Left lung (tissue), 10 donors: ENCODE results near the gene P2RY2. TPM values are rescaled to one million over a fixed set of nuclear protein-coding genes. Genes with fewer than 3 reads are reported as not detected.

ENCODE experiments used
- ATAC-seq: fragments of 200-7000 bp; cut with Tn5 transposase; one replicate; pipeline ENCODE4 v1.9.1; 2020; ENCODE audit warnings: moderate library complexity
- DNase-seq, 4 donors: peaks; one replicate each; pipeline ENCODE4 v3.0.0-alpha.2; 2013 to 2020
- H3K27ac ChIP-seq, 2 donors: fragments of 200-600 bp; sonication (generic) in 1 of 2; one replicate each; pipeline versions ENCODE4 v1.5.0 to v1.8.0; 2020 to 2021
- H3K27me3 ChIP-seq, 2 donors: fragments of 200-600 bp; sonication (generic) in 1 of 2; one replicate each; pipeline versions ENCODE4 v1.5.0 to v1.8.0; 2020 to 2021
- H3K36me3 ChIP-seq, 2 donors: fragments of 200-600 bp; sonication (generic) in 1 of 2; one replicate each; pipeline versions ENCODE4 v1.5.0 to v1.8.0; 2020 to 2021
- H3K4me1 ChIP-seq, 2 donors: fragments of 200-600 bp; one replicate each; pipeline ENCODE4 v1.8.0; 2021
- H3K4me3 ChIP-seq, 2 donors: fragments of 200-600 bp; sonication (generic) in 1 of 2; one replicate each; pipeline versions ENCODE4 v1.5.0 to v1.8.0; 2020 to 2021; ENCODE audit warnings: mild to moderate bottlenecking in 1 of 2
- H3K9me3 ChIP-seq, 2 donors: fragments of 200-600 bp; sonication (generic) in 1 of 2; one replicate each; pipeline versions ENCODE4 v1.5.0 to v1.8.0; 2020 to 2021
- intact Hi-C, 2 donors: fragments of 100-400 bp; cut with DNase I; formaldehyde crosslinking; loops; one replicate each; pipeline versions ENCODE4 v1.11.2 to v1.14.2; 2022
- polyA plus RNA-seq, 6 donors: library from polyadenylated mRNA; unstranded; fragments of 120-200 nt; gene quantifications; one replicate each; pipeline ENCODE4 v1.2.1, GENCODE V29; 2013; ENCODE audit not compliant: insufficient read length in 6 of 6
- total RNA-seq, 2 donors: library from RNA; stranded (reverse); fragmentation: NEBNext Ultra II Directional; extraction: Animal tissue kit (Norgen Biotek cat#: 25700); gene quantifications; one replicate each; pipeline ENCODE4 v1.2.1, GENCODE V29; 2021
- TF ChIP-seq, protein P1 (sequence below), 2 donors: fragments of 200-600 bp; sonication (generic) in 1 of 2; IDR thresholded peaks; one replicate each; pipeline versions ENCODE4 v1.5.0 to v1.8.0; 2021; ENCODE audit warnings: antibody characterized with exemption in 2 of 2
- donor health status: DM: no; HTN: yes; CAD: no.
- donor health status: DM: no; HTN: no; CAD: no.

Gene P2RY2
- total and polyA plus RNA-seq, 8 donors = 0.83 to 10.3 (median 1.3) TPM

DNA sequence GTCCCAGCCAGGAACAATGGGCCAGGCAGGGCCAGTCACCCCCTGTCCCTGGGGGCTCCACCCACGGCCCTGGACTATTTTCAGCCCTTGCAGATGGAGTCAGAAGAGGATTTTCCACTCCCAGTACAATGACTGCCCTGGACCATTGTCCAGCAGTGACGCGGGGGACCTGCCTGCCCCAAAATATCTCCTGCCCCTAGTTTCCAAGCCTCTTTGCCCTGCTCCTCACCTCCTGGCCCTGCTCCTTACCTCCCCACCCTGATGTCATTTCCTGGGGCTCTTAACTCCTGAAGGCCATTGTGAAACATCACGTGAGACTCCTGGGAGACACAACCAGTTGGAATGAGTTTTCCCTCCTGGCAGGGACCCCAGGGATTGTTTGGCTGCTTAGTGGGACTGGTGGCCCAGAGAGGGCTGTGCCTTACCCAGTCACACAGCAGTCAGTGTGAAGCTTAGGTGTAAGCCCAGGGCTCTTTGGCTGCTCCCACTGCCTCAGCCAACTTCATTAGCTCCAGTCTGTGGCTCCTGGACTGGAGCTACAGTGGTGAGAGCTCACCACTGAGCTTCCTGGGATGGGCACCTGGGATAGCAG lies 22.2 kb downstream of the P2RY2 start:
- Histone ChIP-seq H3K4me3 (no peak overlapping the region), H3K4me1 (peaks cover 0 to 27% of the 10 kb centered on the region in 2 donors), H3K27ac (peak overlapping the region in 1 of 2 donors; percentile 21), H3K36me3 (no peaks in the 10 kb centered on the region), H3K27me3 (no peaks in the 10 kb centered on the region), H3K9me3 (no peaks in the 10 kb centered on the region)
- DNase-seq = peak in 1 of 4 donors; percentile 37
- TF ChIP-seq, protein P1, sequence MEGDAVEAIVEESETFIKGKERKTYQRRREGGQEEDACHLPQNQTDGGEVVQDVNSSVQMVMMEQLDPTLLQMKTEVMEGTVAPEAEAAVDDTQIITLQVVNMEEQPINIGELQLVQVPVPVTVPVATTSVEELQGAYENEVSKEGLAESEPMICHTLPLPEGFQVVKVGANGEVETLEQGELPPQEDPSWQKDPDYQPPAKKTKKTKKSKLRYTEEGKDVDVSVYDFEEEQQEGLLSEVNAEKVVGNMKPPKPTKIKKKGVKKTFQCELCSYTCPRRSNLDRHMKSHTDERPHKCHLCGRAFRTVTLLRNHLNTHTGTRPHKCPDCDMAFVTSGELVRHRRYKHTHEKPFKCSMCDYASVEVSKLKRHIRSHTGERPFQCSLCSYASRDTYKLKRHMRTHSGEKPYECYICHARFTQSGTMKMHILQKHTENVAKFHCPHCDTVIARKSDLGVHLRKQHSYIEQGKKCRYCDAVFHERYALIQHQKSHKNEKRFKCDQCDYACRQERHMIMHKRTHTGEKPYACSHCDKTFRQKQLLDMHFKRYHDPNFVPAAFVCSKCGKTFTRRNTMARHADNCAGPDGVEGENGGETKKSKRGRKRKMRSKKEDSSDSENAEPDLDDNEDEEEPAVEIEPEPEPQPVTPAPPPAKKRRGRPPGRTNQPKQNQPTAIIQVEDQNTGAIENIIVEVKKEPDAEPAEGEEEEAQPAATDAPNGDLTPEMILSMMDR (IDR thresholded peaks at IDR 0.05) = no peak
- intact Hi-C loops = no loop called here
- peak; percentile 47 for ATAC-seq

- intact Hi-C loops = no loop called here
- no peaks in the 10 kb centered on the region for H3K9me3 ChIP-seq
- no peaks in the 10 kb centered on the region for H3K27me3 ChIP-seq
- TF ChIP-seq, protein P1 (IDR thresholded peaks at IDR 0.05) = no peak
- no peak for DNase-seq
- no peak overlapping the region for H3K27ac ChIP-seq
- H3K4me1 ChIP-seq = peaks cover 0 to 27% of the 10 kb centered on the region in 2 donors
- H3K4me3 ChIP-seq = no peak overlapping the region
- H3K36me3 ChIP-seq = no peaks in the 10 kb centered on the region
- ATAC-seq = no peak
Observed at GRCh38 chr11:73241300-73241699, 23.2 kb downstream of the P2RY2 start.

- ATAC-seq (peak; percentile 90), DNase-seq (peak; percentile 72 to 91 (median 88))
- H3K4me1 ChIP-seq = peaks cover 0 to 20% of the 10 kb centered on the region in 2 donors
- H3K9me3 ChIP-seq = no peaks in the 10 kb centered on the region
- H3K36me3 ChIP-seq = no peaks in the 10 kb centered on the region
- H3K4me3 ChIP-seq = no peak overlapping the region
- TF ChIP-seq, protein P1 (IDR thresholded peaks at IDR 0.05) = peak; percentile 88 to 90
- H3K27ac ChIP-seq = no peak overlapping the region
- no peaks in the 10 kb centered on the region for H3K27me3 ChIP-seq
- intact Hi-C loops = no loop called here
Observed at GRCh38 chr11:73242251-73243092, 24.4 kb downstream of the P2RY2 start.

GRCh38 chr11:73243093-73243485 lies 25.0 kb downstream of the P2RY2 start:
- no peak for DNase-seq
- no peak for ATAC-seq
- TF ChIP-seq, protein P1 (IDR thresholded peaks at IDR 0.05) = no peak
- no peak overlapping the region for H3K27ac ChIP-seq
- no peak overlapping the region for H3K4me3 ChIP-seq
- H3K9me3 ChIP-seq = no peaks in the 10 kb centered on the region
- no peaks in the 10 kb centered on the region for H3K36me3 ChIP-seq
- intact Hi-C loops = no loop called here
- H3K4me1 ChIP-seq = peaks cover 0 to 18% of the 10 kb centered on the region in 2 donors
- H3K27me3 ChIP-seq = no peaks in the 10 kb centered on the region

DNA sequence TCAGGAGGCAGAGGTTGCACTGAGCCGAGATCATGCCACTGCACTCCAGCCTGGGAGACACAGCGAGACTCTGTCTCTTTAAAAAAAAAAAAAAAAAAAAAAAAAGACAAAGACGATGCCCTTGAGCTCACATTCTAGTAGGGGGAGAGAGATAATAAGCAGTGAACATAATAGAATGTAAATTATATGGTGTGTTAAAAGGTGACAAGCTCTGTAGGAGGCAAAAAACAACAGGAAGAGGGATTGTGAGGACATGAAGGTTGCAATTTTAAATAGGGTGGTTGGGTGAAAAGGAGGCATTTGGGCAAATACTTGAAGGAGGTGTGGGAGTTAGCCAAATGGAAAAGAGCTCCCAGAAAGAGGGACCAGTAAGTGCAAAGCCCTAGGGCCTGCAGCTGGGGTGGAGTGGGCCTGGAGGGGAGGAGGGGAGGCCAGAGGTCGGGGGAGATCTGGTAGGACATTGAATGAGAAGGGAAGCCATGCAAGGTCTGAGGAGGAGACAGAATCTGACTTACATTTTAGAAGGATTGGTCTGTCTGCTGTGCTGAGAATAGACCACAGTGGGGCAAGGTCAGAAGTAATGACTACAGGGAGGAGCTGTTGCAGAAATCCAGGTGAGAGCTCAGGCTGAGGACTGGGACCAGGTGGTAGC lies 26.6 kb downstream of the P2RY2 start:
- ATAC-seq (no peak), DNase-seq (peak in 1 of 4 donors; percentile 22)
- Histone ChIP-seq H3K9me3 (no peaks in the 10 kb centered on the region), H3K36me3 (no peaks in the 10 kb centered on the region), H3K4me3 (no peak overlapping the region), H3K4me1 (peaks cover 0 to 16% of the 10 kb centered on the region in 2 donors), H3K27ac (no peak overlapping the region), H3K27me3 (no peaks in the 10 kb centered on the region)
- intact Hi-C loops = no loop called here
- TF ChIP-seq, protein P1 (IDR thresholded peaks at IDR 0.05) = no peak
